Measurements from ENCODE around the gene AKAP10.
A peak's percentile ranks its signal among the peaks of the same experiment; 100 is the strongest.

The AKAP10 gene

GRCh38 chr17:19938736-19939135 is 38.9 kb downstream of the AKAP10 start:
- ChIA-PET POLR2A (interaction anchor here (0.6 to 0.7 kb wide), 2 partner anchors 16 to 49 kb away, joined by 4 to 5 read pairs; no protein-coding TSS in a partner anchor), CTCF (interaction anchor here (0.7 to 1.3 kb wide), 2 partner anchors 137 to 172 kb away, joined by 3 to 4 read pairs; no protein-coding TSS in a partner anchor)
- H3K9me3 ChIP-seq (ENCODE audit: control insufficient read depth, insufficient read depth, low read depth, low read length) = no peaks in the 10 kb centered on the region
- H3K36me3 ChIP-seq (ENCODE audit: control insufficient read depth in 2 of 2, insufficient read depth in 1 of 2, low read length in 2 of 2) = peaks cover 67 to 87% of the 10 kb centered on the region in 2 experiments
- no peak overlapping the region for H3K27ac ChIP-seq (ENCODE audit: extremely low read depth, low read depth, low read length)
- TF ChIP-seq ZBTB1 (tag by site-specific recombination; IDR thresholded peaks at IDR 0.05) (no peak), ZNF776 (tag by site-specific recombination; IDR thresholded peaks at IDR 0.05; ENCODE audit: borderline replicate concordance) (no peak), ZFHX2 (tag by site-specific recombination; conservative IDR thresholded peaks at IDR 0.05) (no peak)
- peaks cover 16% of the 10 kb centered on the region for H3K4me1 ChIP-seq (ENCODE audit: control insufficient read depth, insufficient read depth, low read length)
- H3K4me3 ChIP-seq (ENCODE audit: low read depth, low read length) = no peak overlapping the region

GRCh38 chr17:19937522-19937921 is 40.1 kb downstream of the AKAP10 start:
- ChIA-PET POLR2A (no interaction called here), CTCF (interaction anchor here (1.3 kb wide), 1 partner anchor 171 kb away, joined by 3 read pairs; no protein-coding TSS in a partner anchor)
- H3K36me3 ChIP-seq (ENCODE audit: control insufficient read depth in 2 of 2, insufficient read depth in 1 of 2, low read length in 2 of 2) = peaks cover 73 to 83% of the 10 kb centered on the region in 2 experiments
- no peaks in the 10 kb centered on the region for H3K9me3 ChIP-seq (ENCODE audit: control insufficient read depth, insufficient read depth, low read depth, low read length)
- H3K27ac ChIP-seq (ENCODE audit: extremely low read depth, low read depth, low read length) = no peak overlapping the region
- peaks cover 12% of the 10 kb centered on the region for H3K4me1 ChIP-seq (ENCODE audit: control insufficient read depth, insufficient read depth, low read length)
- no peak for TF ChIP-seq GLIS1 (tag by site-specific recombination; IDR thresholded peaks at IDR 0.05)
- TF ChIP-seq ZNF2 (tag by site-specific recombination; IDR thresholded peaks at IDR 0.05) = peak; percentile 93
- TF ChIP-seq ZNF701 (tag by site-specific recombination; IDR thresholded peaks at IDR 0.05) = no peak
- no peak overlapping the region for H3K4me3 ChIP-seq (ENCODE audit: low read depth, low read length)

DNA sequence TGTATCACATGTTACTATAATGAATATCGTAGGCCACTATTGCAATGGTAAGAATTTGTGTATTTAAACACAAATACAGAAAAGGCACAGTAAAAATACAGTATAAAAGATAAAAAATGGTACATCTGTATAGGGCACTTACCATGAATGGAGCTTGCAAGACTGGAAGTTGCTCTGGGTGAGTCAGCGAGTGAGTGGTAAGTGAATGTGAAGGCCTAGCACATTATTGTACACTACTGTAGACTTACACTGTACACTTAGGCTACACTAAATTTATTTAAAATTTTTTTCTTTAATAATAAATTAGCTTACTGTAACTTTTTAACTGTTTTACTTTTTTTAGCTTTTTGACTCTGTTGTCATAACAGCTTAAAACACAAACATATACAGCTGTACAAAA is 42.5 kb downstream of the AKAP10 start:
- Histone ChIP-seq H3K36me3 (ENCODE audit: control insufficient read depth in 2 of 2, insufficient read depth in 1 of 2, low read length in 2 of 2) (peaks cover 82 to 85% of the 10 kb centered on the region in 2 experiments), H3K4me3 (ENCODE audit: low read depth, low read length) (no peak overlapping the region), H3K4me1 (ENCODE audit: control insufficient read depth, insufficient read depth, low read length) (no peaks in the 10 kb centered on the region), H3K9me3 (ENCODE audit: control insufficient read depth, insufficient read depth, low read depth, low read length) (no peaks in the 10 kb centered on the region), H3K27ac (ENCODE audit: extremely low read depth, low read depth, low read length) (no peak overlapping the region)
- POLR2A ChIA-PET = no interaction called here
- CTCF ChIA-PET = interaction anchor here (0.5 to 0.6 kb wide), 2 partner anchors 11 to 1014 kb away, joined by 3 read pairs; no protein-coding TSS in a partner anchor
- TF ChIP-seq, protein P1, sequence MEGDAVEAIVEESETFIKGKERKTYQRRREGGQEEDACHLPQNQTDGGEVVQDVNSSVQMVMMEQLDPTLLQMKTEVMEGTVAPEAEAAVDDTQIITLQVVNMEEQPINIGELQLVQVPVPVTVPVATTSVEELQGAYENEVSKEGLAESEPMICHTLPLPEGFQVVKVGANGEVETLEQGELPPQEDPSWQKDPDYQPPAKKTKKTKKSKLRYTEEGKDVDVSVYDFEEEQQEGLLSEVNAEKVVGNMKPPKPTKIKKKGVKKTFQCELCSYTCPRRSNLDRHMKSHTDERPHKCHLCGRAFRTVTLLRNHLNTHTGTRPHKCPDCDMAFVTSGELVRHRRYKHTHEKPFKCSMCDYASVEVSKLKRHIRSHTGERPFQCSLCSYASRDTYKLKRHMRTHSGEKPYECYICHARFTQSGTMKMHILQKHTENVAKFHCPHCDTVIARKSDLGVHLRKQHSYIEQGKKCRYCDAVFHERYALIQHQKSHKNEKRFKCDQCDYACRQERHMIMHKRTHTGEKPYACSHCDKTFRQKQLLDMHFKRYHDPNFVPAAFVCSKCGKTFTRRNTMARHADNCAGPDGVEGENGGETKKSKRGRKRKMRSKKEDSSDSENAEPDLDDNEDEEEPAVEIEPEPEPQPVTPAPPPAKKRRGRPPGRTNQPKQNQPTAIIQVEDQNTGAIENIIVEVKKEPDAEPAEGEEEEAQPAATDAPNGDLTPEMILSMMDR (tag by site-specific recombination; IDR thresholded peaks at IDR 0.05) = no peak
- no peak for TF ChIP-seq SCRT1 (tag by site-specific recombination; IDR thresholded peaks at IDR 0.05; ENCODE audit: borderline replicate concordance)
- TF ChIP-seq, protein P2, sequence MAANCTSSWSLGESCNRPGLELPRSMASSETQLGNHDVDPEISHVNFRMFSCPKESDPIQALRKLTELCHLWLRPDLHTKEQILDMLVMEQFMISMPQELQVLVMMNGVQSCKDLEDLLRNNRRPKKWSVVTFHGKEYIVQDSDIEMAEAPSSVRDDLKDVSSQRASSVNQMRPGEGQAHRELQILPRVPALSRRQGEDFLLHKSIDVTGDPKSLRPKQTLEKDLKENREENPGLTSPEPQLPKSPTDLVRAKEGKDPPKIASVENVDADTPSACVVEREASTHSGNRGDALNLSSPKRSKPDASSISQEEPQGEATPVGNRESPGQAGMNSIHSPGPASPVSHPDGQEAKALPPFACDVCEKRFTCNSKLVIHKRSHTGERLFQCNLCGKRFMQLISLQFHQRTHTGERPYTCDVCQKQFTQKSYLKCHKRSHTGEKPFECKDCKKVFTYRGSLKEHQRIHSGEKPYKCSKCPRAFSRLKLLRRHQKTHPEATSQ (tag by site-specific recombination; IDR thresholded peaks at IDR 0.05) = no peak
- TF ChIP-seq ZNF837 (tag by site-specific recombination; IDR thresholded peaks at IDR 0.05) = no peak

- no peak overlapping the region for H3K27ac ChIP-seq (ENCODE audit: extremely low read depth, low read depth, low read length)
- H3K4me3 ChIP-seq (ENCODE audit: low read depth, low read length) = no peak overlapping the region
- peaks cover 85 to 86% of the 10 kb centered on the region in 2 experiments for H3K36me3 ChIP-seq (ENCODE audit: control insufficient read depth in 2 of 2, insufficient read depth in 1 of 2, low read length in 2 of 2)
- no peaks in the 10 kb centered on the region for H3K9me3 ChIP-seq (ENCODE audit: control insufficient read depth, insufficient read depth, low read depth, low read length)
- TF ChIP-seq RBAK (tag by site-specific recombination; IDR thresholded peaks at IDR 0.05) (no peak), ZNF701 (tag by site-specific recombination; IDR thresholded peaks at IDR 0.05) (no peak), ZNF600 (tag by site-specific recombination; IDR thresholded peaks at IDR 0.05) (no peak)
- ChIA-PET POLR2A (interaction anchor here (0.6 kb wide), 1 partner anchor 360 kb away, joined by 4 read pairs; no protein-coding TSS in a partner anchor), CTCF (interaction anchor here (0.6 kb wide), 1 partner anchor 491 kb away, joined by 3 read pairs; no protein-coding TSS in a partner anchor)
- H3K4me1 ChIP-seq (ENCODE audit: control insufficient read depth, insufficient read depth, low read length) = no peaks in the 10 kb centered on the region
Measured at GRCh38 chr17:19933628-19934027, 44.0 kb downstream of the AKAP10 start.

Measured in HEK293 (cell line).